Thyroid gland (tissue), 4 donors: ENCODE results near the gene C1QTNF9B. TPM values are rescaled to one million over a fixed set of nuclear protein-coding genes. Genes with fewer than 3 reads are reported as not detected.

Experiments used
- DNase-seq, 2 donors: peaks; one replicate each; pipeline ENCODE4 v3.0.0-alpha.2; 2019
- H3K27ac ChIP-seq, 3 donors: fragments of 200-600 bp; sonication (generic); 1 replicate in 2 of 3; 2 replicates in 1 of 3; pipeline ENCODE4 v1.5.1; 2016 to 2019; ENCODE audit warnings: mild to moderate bottlenecking in 1 of 3, moderate library complexity in 1 of 3
- H3K27me3 ChIP-seq: fragments of 200-600 bp; sonication (generic); one replicate; pipeline ENCODE4 v1.5.1; 2019
- H3K36me3 ChIP-seq, 2 donors: fragments of 200-600 bp; sonication (generic); one replicate each; pipeline ENCODE4 v1.5.1; 2016 to 2019
- H3K4me1 ChIP-seq, 2 donors: fragments of 200-600 bp; sonication (generic); one replicate each; pipeline ENCODE4 v1.5.1; 2017 to 2019
- H3K4me3 ChIP-seq, 3 donors: fragments of 200-600 bp; sonication (generic); replicated peaks in 1 of 3; 1 replicate in 2 of 3; 2 replicates in 1 of 3; pipeline ENCODE4 v1.5.1; 2016; ENCODE audit warnings: mild to moderate bottlenecking in 1 of 3
- H3K9me3 ChIP-seq: fragments of 200-600 bp; sonication (generic); one replicate; pipeline ENCODE4 v1.5.1; 2017
- CTCF ChIP-seq, 6 experiments: fragments of 200-600 bp in 3 of 6; fragments of 450-650 bp in 3 of 6; sonication (generic) in 3 of 6; IDR thresholded peaks; one replicate each; pipeline ENCODE4 v1.5.1; 2016 to 2019; ENCODE audit warnings: antibody characterized with exemption in 6 of 6, mild to moderate bottlenecking in 2 of 6, inconsistent platforms in 1 of 6, moderate library complexity in 1 of 6
- POLR2A ChIP-seq, 2 donors: fragments of 450-650 bp; IDR thresholded peaks; one replicate each; pipeline ENCODE4 v1.6.1; 2017; ENCODE audit warnings: antibody characterized with exemption in 2 of 2, mild to moderate bottlenecking in 2 of 2, moderate library complexity in 1 of 2
- WGBS, 2 donors: methylation state at CpG; one replicate each; pipeline ENCODE4 v1.1.5; 2017; 5-methylcytosine and 5-hydroxymethylcytosine counted together
- intact Hi-C: fragments of 100-400 bp; cut with DNase I; formaldehyde crosslinking; loops from one replicate; pipeline ENCODE4 v1.15.1; 2023
- total RNA-seq, 4 donors: library from RNA; depleted of rRNA; stranded (reverse); fragments of >200 nt; gene quantifications; one replicate each; pipeline ENCODE4 v1.2.3, GENCODE V29; 2016

C1QTNF9B gene
- total RNA-seq, 4 donors from 2014 or later: not detected

GRCh38 chr13:23844132-23844531, 53.2 kb downstream of the C1QTNF9B start:
- DNase-seq: no peak
- H3K36me3 ChIP-seq: no peaks in the 10 kb centered on the region
- no peaks in the 10 kb centered on the region for H3K27me3 ChIP-seq
- no peaks in the 10 kb centered on the region for H3K4me1 ChIP-seq
- H3K27ac ChIP-seq: no peak overlapping the region
- WGBS, 2 donors: 99 to 100% methylated on average over 2 of the region's 2 CpGs
- TF ChIP-seq CTCF (IDR thresholded peaks at IDR 0.05) (no peak), POLR2A (IDR thresholded peaks at IDR 0.05) (no peak)
- H3K9me3 ChIP-seq: no peaks in the 10 kb centered on the region
- intact Hi-C loops: no loop called here
- H3K4me3 ChIP-seq: no peak overlapping the region

- Histone ChIP-seq H3K36me3 (no peaks in the 10 kb centered on the region), H3K4me1 (no peaks in the 10 kb centered on the region), H3K9me3 (no peaks in the 10 kb centered on the region), H3K27me3 (no peaks in the 10 kb centered on the region), H3K27ac (no peak overlapping the region), H3K4me3 (no peak overlapping the region)
- intact Hi-C loops: no loop called here
- 76 to 94% methylated on average over 1 of the region's 1 CpG for WGBS, 2 donors
- no peak for DNase-seq
- TF ChIP-seq CTCF (IDR thresholded peaks at IDR 0.05) (no peak), POLR2A (IDR thresholded peaks at IDR 0.05) (no peak)
These were observed 53.9 kb downstream of the C1QTNF9B start for GRCh38 chr13:23843436-23843835.

GRCh38 chr13:23842406-23842805, 54.9 kb downstream of the C1QTNF9B start:
- Histone ChIP-seq H3K9me3 (no peaks in the 10 kb centered on the region), H3K36me3 (no peaks in the 10 kb centered on the region), H3K4me3 (no peak overlapping the region), H3K27ac (no peak overlapping the region), H3K27me3 (no peaks in the 10 kb centered on the region), H3K4me1 (no peaks in the 10 kb centered on the region)
- WGBS, 2 donors: 68 to 82% methylated on average over 8 of the region's 8 CpGs
- peak; percentile 12 to 46 for DNase-seq
- intact Hi-C loops: no loop called here
- TF ChIP-seq POLR2A (IDR thresholded peaks at IDR 0.05) (no peak), CTCF (IDR thresholded peaks at IDR 0.05) (no peak)

Other genes with a start within 250 kb of the C1QTNF9B start
- 10 to 100 TPM; 17.1 to 27.9 (median 24.1) TPM for gene MIPEP, start 8.1 kb downstream of the C1QTNF9B start, total RNA-seq